GM18870 (cell line): ENCODE data around the gene KLHL6.

ENCODE experiments used
- ATAC-seq: cut with Tn5 transposase; IDR thresholded peaks from one replicate; pipeline ENCODE4 v1.9.1; 2021; ENCODE audit warnings: moderate library complexity; ENCODE audit not compliant: unreplicated experiment

The KLHL6 gene

GRCh38 chr3:183508821-183509220, 46.7 kb downstream of the KLHL6 start:
- no peak for ATAC-seq

DNA sequence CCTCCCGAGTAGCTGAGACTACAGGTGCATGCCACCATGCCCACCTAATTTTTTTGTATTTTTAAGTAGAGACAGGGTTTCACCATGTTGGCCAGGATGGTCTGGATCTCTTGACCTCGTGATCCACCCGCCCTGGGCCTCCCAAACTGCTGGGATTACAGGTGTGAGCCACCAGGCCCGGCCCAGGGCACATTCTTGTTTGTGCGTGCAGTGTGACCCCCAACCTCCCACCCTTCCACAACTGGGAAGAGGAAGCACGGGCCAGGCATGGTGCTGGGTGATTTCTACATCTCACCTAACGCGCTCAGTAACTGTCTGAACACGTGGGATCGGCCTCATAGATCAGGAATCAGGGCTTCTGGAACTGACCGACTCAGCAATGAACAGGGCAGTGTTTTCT, 48.0 kb downstream of the KLHL6 start:
- ATAC-seq = no peak

- no peak for ATAC-seq
Measured at GRCh38 chr3:183506674-183507320, 48.7 kb downstream of the KLHL6 start.

DNA sequence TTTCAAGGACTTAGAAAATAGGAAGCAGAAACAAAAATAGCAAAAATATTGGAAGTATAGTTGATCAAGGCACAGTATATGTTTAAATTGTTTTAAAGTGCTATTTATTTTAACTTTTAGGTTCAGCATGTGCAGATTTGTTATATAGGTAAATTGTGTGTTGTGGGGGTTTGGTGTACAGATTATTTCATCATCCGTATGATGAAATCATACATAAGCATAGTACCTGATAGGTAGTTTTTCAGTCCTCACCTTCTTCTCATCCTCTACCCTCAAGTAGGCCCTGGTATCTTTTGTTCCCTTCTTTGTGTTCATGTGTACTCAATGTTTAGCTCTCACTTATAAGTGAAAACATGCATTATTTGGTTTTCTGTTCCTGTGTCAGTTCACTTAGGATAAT, 50.9 kb downstream of the KLHL6 start:
- no peak for ATAC-seq

GRCh38 chr3:183503746-183504145, 51.8 kb downstream of the KLHL6 start:
- no peak for ATAC-seq

GRCh38 chr3:183502237-183503181, 53.0 kb downstream of the KLHL6 start:
- ATAC-seq = no peak

DNA sequence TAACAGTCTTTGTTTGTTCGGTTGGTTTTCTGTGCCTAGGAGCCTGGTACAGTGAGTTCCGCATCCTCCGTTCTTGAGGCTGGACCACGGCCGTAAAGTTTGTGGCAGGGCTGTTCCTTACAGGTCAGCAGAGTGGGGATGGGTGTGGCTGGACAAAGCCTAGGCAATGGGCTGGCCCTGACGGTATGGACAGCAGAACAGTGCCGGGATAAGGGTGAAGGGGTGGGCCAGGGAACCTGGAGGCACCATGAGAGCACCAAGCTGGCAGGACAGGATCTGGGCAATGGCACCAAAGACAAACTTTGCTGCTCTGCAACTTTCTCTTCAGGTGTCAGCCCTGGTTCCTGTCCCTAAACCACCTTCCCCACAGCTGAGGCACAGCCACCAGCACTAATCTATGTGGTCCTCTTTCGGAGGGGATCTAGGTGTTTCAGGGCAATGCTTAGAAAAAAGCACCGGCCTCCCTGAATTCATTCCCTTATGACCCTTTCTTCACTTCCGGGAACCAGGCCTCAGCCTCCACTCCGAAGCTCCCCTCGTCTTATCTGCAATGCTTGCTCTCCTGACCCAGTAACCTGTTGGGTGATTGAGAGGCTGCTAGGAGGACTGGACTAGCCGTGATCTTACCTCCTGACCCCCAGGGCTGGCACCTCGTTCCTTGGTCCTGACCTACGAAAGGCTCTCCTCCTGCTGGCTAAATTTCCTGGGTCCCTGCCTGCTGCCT, 54.4 kb downstream of the KLHL6 start:
- ATAC-seq = no peak

DNA sequence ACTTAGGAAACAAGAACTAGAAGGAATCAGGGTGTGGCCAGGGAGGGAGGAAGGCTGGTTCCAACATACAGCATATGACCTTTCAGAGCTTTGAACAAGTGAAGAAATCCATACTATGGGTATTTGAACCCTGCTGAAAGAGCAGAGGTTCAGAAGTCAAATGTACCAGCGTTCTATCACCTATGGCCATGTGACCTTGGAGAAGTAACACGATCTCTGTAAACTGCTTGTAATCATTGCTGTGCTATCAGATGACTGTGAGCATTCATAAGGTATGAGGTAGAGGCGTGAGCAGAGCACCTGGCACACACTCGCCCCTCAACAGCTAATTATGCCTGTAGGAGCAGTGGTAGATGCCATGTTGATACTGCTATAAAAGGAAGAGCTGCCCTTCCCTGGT, 55.2 kb downstream of the KLHL6 start:
- no peak for ATAC-seq

- ATAC-seq = no peak
Measured at GRCh38 chr3:183498634-183499033, 56.9 kb downstream of the KLHL6 start.

GRCh38 chr3:183497313-183497712, 58.2 kb downstream of the KLHL6 start:
- ATAC-seq = no peak

- no peak for ATAC-seq
Measured at GRCh38 chr3:183496311-183496710, 59.2 kb downstream of the KLHL6 start.

GRCh38 chr3:183494341-183494740, 61.2 kb downstream of the KLHL6 start:
- no peak for ATAC-seq

- no peak for ATAC-seq
Measured at GRCh38 chr3:183493296-183494045, 62.0 kb downstream of the KLHL6 start.

- no peak for ATAC-seq
Measured at GRCh38 chr3:183492849-183493179, 62.7 kb downstream of the KLHL6 start.

- no peak for ATAC-seq
Measured at GRCh38 chr3:183491923-183492848, 63.3 kb downstream of the KLHL6 start.

DNA sequence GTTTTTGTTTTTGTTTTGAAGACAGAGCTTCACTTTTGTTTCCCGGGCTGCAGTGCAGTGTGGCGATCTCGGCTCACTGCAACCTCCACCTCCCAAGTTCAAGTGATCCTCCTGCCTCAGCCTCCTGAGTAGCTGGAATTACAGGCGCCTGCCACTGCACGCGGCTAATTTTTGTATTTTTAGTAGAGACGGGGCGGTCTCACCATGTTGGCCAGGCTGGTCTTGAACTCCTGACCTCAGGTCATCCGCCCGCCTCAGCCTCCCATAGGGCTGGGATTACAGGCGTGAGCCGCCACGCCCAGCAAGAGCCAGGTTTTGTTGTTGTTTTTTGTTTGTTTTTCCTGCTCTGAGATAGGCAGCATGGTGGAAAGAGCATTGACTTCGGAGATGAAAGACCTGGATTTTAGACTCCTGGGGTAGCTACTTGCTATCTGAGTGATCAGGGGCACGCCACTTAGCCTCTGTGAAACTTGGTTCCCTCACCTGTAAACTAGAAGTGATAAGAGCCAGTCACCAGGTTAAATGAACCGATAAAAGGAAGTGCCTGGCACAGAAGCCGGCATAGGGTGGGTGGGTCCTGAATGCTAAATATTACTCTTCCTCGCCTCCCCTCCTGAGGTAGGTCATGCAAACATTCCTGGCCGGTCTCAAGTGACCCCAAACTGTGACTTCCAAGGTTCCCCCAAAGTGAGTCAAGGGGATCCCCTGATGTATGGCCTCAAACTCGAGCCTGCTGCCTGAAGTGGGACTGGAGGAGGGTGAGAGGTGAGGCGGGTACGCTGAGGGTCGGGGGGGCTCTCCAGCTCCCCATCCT, 64.2 kb downstream of the KLHL6 start:
- ATAC-seq = no peak

- no peak for ATAC-seq
Measured at GRCh38 chr3:183490653-183491052, 64.9 kb downstream of the KLHL6 start.

DNA sequence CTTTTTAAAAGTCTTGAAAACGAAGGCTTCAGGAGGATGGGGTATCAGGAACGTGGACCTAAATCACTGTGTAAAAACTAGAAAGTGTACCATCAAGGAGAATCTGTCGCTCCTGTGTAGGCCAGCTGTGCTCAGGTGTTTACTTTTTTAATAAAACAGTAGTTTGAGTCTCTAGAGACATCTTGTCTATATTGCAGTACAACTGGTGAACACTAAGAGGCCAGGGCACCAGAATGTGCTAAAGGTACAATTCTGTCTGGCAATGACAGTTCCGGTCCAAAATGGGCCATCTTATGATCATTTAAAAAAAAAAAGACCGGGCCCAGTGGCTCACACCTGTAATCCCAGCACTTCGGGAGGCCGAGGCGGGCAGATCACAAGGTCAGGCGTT, 65.3 kb downstream of the KLHL6 start:
- no peak for ATAC-seq
